IPS DF 19.7 (cell line): ENCODE measurements around the gene TFAM.

Source experiments
- DNase-seq: peaks from one replicate; pipeline ENCODE4 v3.0.0-alpha.2; 2013; ENCODE audit warnings: low read depth, low spot score

TFAM gene

GRCh38 chr10:58433066-58433465, 47.9 kb downstream of the TFAM start:
- no peak for DNase-seq

- no peak for DNase-seq
Observed at GRCh38 chr10:58433571-58433970, 48.4 kb downstream of the TFAM start.

GRCh38 chr10:58435297-58435985, 50.2 kb downstream of the TFAM start:
- DNase-seq: no peak

- DNase-seq: no peak
Observed at GRCh38 chr10:58436071-58436470, 50.9 kb downstream of the TFAM start.

GRCh38 chr10:58438340-58438871, 53.2 kb downstream of the TFAM start:
- DNase-seq: no peak

GRCh38 chr10:58438986-58439385, 53.8 kb downstream of the TFAM start:
- no peak for DNase-seq

GRCh38 chr10:58439632-58440364, 54.6 kb downstream of the TFAM start:
- DNase-seq: no peak

GRCh38 chr10:58440484-58440883, 55.3 kb downstream of the TFAM start:
- no peak for DNase-seq

- no peak for DNase-seq
Observed at GRCh38 chr10:58444321-58444720, 59.1 kb downstream of the TFAM start.

GRCh38 chr10:58444876-58445275, 59.7 kb downstream of the TFAM start:
- DNase-seq: no peak

GRCh38 chr10:58448121-58448935, 63.1 kb downstream of the TFAM start:
- no peak for DNase-seq
